Esophagus squamous epithelium (tissue), 4 donors: Measurements from ENCODE around the gene BPIFA1.

Experiments
- CTCF ChIP-seq, 6 experiments: fragments of 450-650 bp in 4 of 6; fragments of 200-600 bp in 2 of 6; sonication (generic) in 2 of 6; IDR thresholded peaks; one replicate each; pipeline ENCODE4 v1.5.1; 2016 to 2019; ENCODE audit warnings: antibody characterized with exemption in 6 of 6, mild to moderate bottlenecking in 4 of 6, moderate library complexity in 4 of 6
- POLR2A ChIP-seq, 4 donors: fragments of 450-650 bp; IDR thresholded peaks; one replicate each; pipeline ENCODE4 v1.6.1; 2017; ENCODE audit warnings: antibody characterized with exemption in 4 of 4, mild to moderate bottlenecking in 4 of 4, moderate library complexity in 3 of 4

GRCh38 chr20:33282991-33283555 lies 47.3 kb downstream of the BPIFA1 start, which contains the start of gene BPIFB1:
- no peak for TF ChIP-seq CTCF (IDR thresholded peaks at IDR 0.05)
- TF ChIP-seq POLR2A (IDR thresholded peaks at IDR 0.05): no peak
